SK-N-SH treated with all-trans-retinoic acid at 6 μM for 48 hours (cell line): ENCODE results near the gene VAV3.

Experiments used
- ATAC-seq: fragments of 200-7000 bp; cut with Tn5 transposase; 3 replicates; pipeline ENCODE4 v1.9.1; 2020; ENCODE audit warnings: mild to moderate bottlenecking, moderate library complexity
- ARNTL ChIP-seq: fragments of 450-650 bp; formaldehyde crosslinking; IDR thresholded peaks from 2 replicates; pipeline ENCODE4 v1.5.0; 2020; ENCODE audit warnings: low read depth, mild to moderate bottlenecking, moderate library complexity, borderline replicate concordance
- BACH2 ChIP-seq: fragments of 250-450 bp; sonication (Bioruptor Pico); IDR thresholded peaks from 2 replicates; pipeline ENCODE4 v1.9.0; 2021; ENCODE audit warnings: mild to moderate bottlenecking, borderline replicate concordance
- CREB5 ChIP-seq: fragments of 250-450 bp; sonication (Bioruptor Pico); IDR thresholded peaks from 2 replicates; pipeline ENCODE4 v1.5.1; 2020; ENCODE audit warnings: low read depth, mild to moderate bottlenecking, moderate library complexity
- CSDC2 ChIP-seq: fragments of 250-450 bp; sonication (Bioruptor Pico); IDR thresholded peaks from 2 replicates; pipeline ENCODE4 v1.5.0; 2020; ENCODE audit warnings: mild to moderate bottlenecking, moderate library complexity
- CSRNP3 ChIP-seq: fragments of 250-450 bp; sonication (Bioruptor Pico); IDR thresholded peaks from 2 replicates; pipeline ENCODE4 v1.5.1; 2021; ENCODE audit warnings: mild to moderate bottlenecking, moderate library complexity
- ESRRG ChIP-seq: fragments of 250-450 bp; sonication (Bioruptor Pico); IDR thresholded peaks from 2 replicates; pipeline ENCODE4 v1.6.1; 2021; ENCODE audit warnings: mild to moderate bottlenecking
- GLIS3 ChIP-seq: fragments of 250-450 bp; sonication (Bioruptor Pico); IDR thresholded peaks from 2 replicates; pipeline ENCODE4 v1.5.0; 2020; ENCODE audit warnings: mild to moderate bottlenecking, moderate library complexity
- ISL1 ChIP-seq: fragments of 250-450 bp; sonication (Bioruptor Pico); IDR thresholded peaks from 2 replicates; pipeline ENCODE4 v2.1.2; 2022; ENCODE audit warnings: mild to moderate bottlenecking, moderate library complexity
- OSR1 ChIP-seq: fragments of 250-450 bp; sonication (Bioruptor Pico); IDR thresholded peaks from 2 replicates; pipeline ENCODE4 v1.8.0; 2022; ENCODE audit warnings: moderate library complexity, mild to moderate bottlenecking, inconsistent platforms
- PATZ1 ChIP-seq: fragments of 250-450 bp; sonication (Bioruptor Pico); IDR thresholded peaks from 2 replicates; pipeline ENCODE4 v1.8.0; 2020; ENCODE audit warnings: mild to moderate bottlenecking, moderate library complexity, borderline replicate concordance
- POU6F1 ChIP-seq: fragments of 250-450 bp; sonication (Bioruptor Pico); IDR thresholded peaks from 2 replicates; pipeline ENCODE4 v1.8.0; 2021; ENCODE audit warnings: low read depth, mild to moderate bottlenecking, moderate library complexity, borderline replicate concordance
- PPARA ChIP-seq: fragments of 250-450 bp; sonication (Bioruptor Pico); IDR thresholded peaks from 2 replicates; pipeline ENCODE4 v1.5.0; 2020; ENCODE audit warnings: mild to moderate bottlenecking, borderline replicate concordance
- RARB ChIP-seq: fragments of 250-450 bp; sonication (Bioruptor Pico); IDR thresholded peaks from 2 replicates; pipeline ENCODE4 v1.8.0; 2021; ENCODE audit warnings: mild to moderate bottlenecking, moderate library complexity
- SNAI2 ChIP-seq: fragments of 250-450 bp; sonication (Bioruptor Pico); IDR thresholded peaks from 2 replicates; pipeline ENCODE4 v1.5.0; 2020; ENCODE audit warnings: mild to moderate bottlenecking, moderate library complexity
- TCF4 ChIP-seq: fragments of 250-450 bp; sonication (Bioruptor Pico); IDR thresholded peaks from 2 replicates; pipeline ENCODE4 v1.8.0; 2021; ENCODE audit warnings: mild to moderate bottlenecking, moderate library complexity, borderline replicate concordance
- TOX ChIP-seq: fragments of 250-450 bp; sonication (Bioruptor Pico); IDR thresholded peaks from 2 replicates; pipeline ENCODE4 v1.8.0; 2021; ENCODE audit warnings: mild to moderate bottlenecking, moderate library complexity, borderline replicate concordance
- TSHZ2 ChIP-seq: fragments of 250-450 bp; sonication (Bioruptor Pico); IDR thresholded peaks from 2 replicates; pipeline ENCODE4 v1.5.0; 2020; ENCODE audit warnings: mild to moderate bottlenecking, moderate library complexity
- ZC3H10 ChIP-seq: fragments of 250-450 bp; sonication (Bioruptor Pico); IDR thresholded peaks from 2 replicates; pipeline ENCODE4 v1.5.1; 2021; ENCODE audit warnings: mild to moderate bottlenecking, moderate library complexity
- ZFP3 ChIP-seq: fragments of 250-450 bp; sonication (Bioruptor Pico); IDR thresholded peaks from 2 replicates; pipeline ENCODE4 v1.5.0; 2020; ENCODE audit warnings: mild to moderate bottlenecking, moderate library complexity
- ZFP30 ChIP-seq: fragments of 450-650 bp; formaldehyde crosslinking; IDR thresholded peaks from 2 replicates; pipeline ENCODE4 v1.5.0; 2022; ENCODE audit warnings: mild to moderate bottlenecking, moderate library complexity
- ZNF565 ChIP-seq: fragments of 450-650 bp; formaldehyde crosslinking; conservative IDR thresholded peaks from 2 replicates; pipeline ENCODE4 v1.5.0; 2020; ENCODE audit warnings: low read depth, mild to moderate bottlenecking, moderate library complexity
- ZNF70 ChIP-seq: fragments of 450-650 bp; formaldehyde crosslinking; IDR thresholded peaks from 2 replicates; pipeline ENCODE4 v1.5.0; 2020; ENCODE audit warnings: mild to moderate bottlenecking, moderate library complexity
- ZNF8 ChIP-seq: fragments of 450-650 bp; formaldehyde crosslinking; IDR thresholded peaks from 2 replicates; pipeline ENCODE4 v1.5.0; 2020; ENCODE audit warnings: mild to moderate bottlenecking, moderate library complexity

Gene VAV3

GRCh38 chr1:107563441-107563840 lies 401.5 kb downstream of the VAV3 start:
- TF ChIP-seq ZNF8 (no peak), GLIS3 (CRISPR knock-in tag) (no peak), ARNTL (CRISPR knock-in tag) (no peak), TSHZ2 (no peak), ZNF70 (no peak), SNAI2 (CRISPR knock-in tag) (no peak)
- no peak for ATAC-seq

GRCh38 chr1:107559881-107560280 lies 405.1 kb downstream of the VAV3 start:
- no peak for ATAC-seq
- TF ChIP-seq ZNF8 (no peak), OSR1 (CRISPR knock-in tag) (no peak), ESRRG (no peak), ZFP3 (CRISPR knock-in tag) (no peak), ZC3H10 (CRISPR knock-in tag) (no peak), TSHZ2 (no peak), CSDC2 (CRISPR knock-in tag) (no peak)
- TF ChIP-seq, all 23 proteins: peak for 0

- no peak for ATAC-seq
- TF ChIP-seq CSRNP3 (no peak), ZC3H10 (CRISPR knock-in tag) (no peak), ZNF70 (no peak), ZFP30 (CRISPR knock-in tag) (no peak), POU6F1 (CRISPR knock-in tag) (no peak), ARNTL (CRISPR knock-in tag) (no peak), PPARA (CRISPR knock-in tag) (no peak), GLIS3 (CRISPR knock-in tag) (no peak), BACH2 (no peak), TCF4 (CRISPR knock-in tag) (no peak), RARB (CRISPR knock-in tag) (no peak), ISL1 (CRISPR knock-in tag) (no peak), ESRRG (no peak), TOX (no peak), ZFP3 (CRISPR knock-in tag) (no peak), SNAI2 (CRISPR knock-in tag) (no peak), ZNF565 (CRISPR knock-in tag) (no peak), ZNF8 (no peak)
- TF ChIP-seq, all 23 proteins: peak for 0
Measured at GRCh38 chr1:107557095-107557494, 407.9 kb downstream of the VAV3 start.

GRCh38 chr1:107555578-107555977 lies 409.4 kb downstream of the VAV3 start:
- ATAC-seq, result peak; percentile 42; the same call in 1 of the 3 replicates
- 0 out of 2 replicates have a peak, but pooled peaks have one; percentile 23 for TF ChIP-seq CREB5
- no peak for TF ChIP-seq PATZ1
- TF ChIP-seq SNAI2 (CRISPR knock-in tag), result no peak
- no peak for TF ChIP-seq BACH2
- peak; percentile 49; the same call in 1 of the 2 replicates for TF ChIP-seq ISL1 (CRISPR knock-in tag)
- TF ChIP-seq ZFP3 (CRISPR knock-in tag), result no peak
- peak; percentile 44; the same call in 1 of the 2 replicates for TF ChIP-seq ZNF8
- TF ChIP-seq ZNF565 (CRISPR knock-in tag), result no peak
- TF ChIP-seq GLIS3 (CRISPR knock-in tag), result no peak
- TF ChIP-seq TCF4 (CRISPR knock-in tag), result peak; percentile 87
